ENCODE data around the gene MED22.
A peak's percentile ranks its signal among the peaks of the same experiment; 100 is the strongest.
"Not testable (repeated sequence)": the region's sequence is repeated elsewhere in the genome, so short reads cannot be mapped to it uniquely, and the experiment has no call there.

The MED22 gene

DNA sequence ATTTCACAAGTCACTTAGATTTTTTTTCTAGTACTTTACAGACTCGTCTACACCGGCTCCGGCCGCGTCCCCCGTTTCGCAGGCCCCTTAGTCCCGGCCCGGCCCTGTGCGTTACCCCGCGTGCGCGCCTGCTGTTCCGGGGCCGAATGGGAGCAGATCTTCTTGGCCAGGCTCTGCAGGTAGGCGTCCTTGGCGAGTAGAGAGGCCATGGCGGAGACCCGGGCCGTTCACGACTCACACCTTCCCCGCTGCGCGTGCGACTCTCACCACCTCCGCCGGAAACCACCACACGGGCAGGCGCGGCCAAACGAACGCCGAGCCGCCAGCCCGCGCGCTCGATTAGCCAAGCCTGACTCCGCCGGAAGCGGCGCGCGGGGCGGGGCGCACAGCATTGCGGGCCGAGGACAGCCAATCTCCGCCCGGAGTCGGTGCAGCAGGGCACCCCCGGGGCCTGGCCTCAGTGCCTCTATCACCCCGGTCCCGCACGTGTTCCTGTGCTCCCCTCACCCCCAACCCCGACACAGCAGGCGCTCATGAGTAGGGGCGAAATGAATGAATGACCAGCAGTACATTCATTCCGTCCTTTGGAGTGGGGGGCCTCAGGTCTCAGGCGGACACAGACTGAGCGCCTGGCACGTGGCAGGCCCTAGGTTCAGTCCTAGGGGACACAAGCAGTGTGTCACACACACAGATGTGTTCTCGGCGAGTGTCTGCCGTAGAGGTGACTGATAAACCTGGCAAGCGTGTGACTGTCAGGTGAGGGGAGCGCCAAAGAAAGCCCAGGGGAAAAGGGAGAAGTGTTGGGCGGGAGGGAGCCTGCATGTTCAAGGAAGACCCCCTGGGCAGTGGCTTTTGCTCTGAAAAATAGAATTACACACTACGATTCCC lies 11.8 kb downstream of the MED22 start, which contains the start of gene SURF6:
Gene SURF6 (minus strand): TSS at position 265 of the 888 bp plus-strand sequence. CDS start 56 bp downstream, at position 209.
- DNase-seq (ENCODE audit: low spot score): peak; percentile 87

DNA sequence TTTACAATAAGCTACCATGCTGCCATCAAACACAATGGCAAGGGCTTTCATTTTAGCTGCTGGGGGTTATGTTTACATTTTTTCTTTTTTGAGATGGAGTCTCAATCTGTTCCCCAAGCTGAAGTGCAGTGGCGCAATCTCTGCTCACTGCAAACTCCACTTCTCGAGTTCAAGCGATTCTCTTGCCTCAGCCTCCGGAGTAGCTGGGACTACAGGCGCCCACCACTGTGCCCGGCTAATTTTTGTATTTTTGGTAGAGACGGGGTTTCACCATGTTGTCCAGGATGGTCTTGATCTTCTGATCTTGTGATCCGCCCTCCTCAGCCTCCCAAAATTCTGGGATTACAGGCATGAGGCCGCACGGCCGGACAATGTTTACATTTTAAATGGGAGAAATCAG lies 13.0 kb downstream of the MED22 start:
- not testable (repeated sequence) for DNase-seq (ENCODE audit: low spot score)

DNA sequence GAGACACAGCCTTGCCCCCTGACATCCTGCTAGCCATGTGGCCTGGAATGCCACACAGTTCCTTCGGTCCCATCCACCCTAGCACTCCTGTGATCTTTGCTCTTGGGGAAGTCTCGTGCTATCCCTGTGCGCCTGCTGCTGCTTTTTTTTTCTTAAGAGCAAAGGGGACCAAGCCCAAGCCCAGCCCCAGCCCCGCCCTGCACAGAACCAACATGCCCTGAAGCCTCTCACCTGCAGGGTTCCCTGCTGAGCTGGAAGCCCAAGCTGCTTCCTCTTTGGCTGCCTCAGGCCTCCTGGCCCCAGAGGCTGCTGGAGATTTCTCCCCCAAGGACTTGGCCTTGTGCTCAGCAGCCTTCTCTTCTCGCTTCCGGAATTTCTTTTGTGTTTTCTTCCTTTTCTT lies 13.8 kb downstream of the MED22 start:
- DNase-seq (ENCODE audit: low spot score): no peak

DNA sequence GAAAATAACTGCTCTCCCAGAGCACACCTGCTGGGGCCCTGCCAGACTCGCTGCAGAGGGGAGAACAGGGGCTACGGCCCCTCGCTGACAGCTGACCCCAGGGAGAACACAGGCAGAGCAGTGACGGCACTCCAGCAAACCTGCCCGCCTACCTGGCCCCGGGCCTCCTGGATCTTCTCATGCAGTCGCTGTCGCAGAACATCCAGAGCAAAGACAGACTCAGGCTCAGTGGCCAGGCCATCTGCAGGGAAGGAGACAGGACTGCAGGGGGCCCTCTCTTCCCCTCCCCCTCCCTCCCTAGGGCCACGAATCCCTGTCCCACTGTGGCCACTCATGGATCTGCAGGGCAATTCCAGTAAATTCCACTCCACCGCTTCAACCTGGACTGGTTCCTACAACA lies 14.4 kb downstream of the MED22 start:
- no peak for DNase-seq (ENCODE audit: low spot score)

DNA sequence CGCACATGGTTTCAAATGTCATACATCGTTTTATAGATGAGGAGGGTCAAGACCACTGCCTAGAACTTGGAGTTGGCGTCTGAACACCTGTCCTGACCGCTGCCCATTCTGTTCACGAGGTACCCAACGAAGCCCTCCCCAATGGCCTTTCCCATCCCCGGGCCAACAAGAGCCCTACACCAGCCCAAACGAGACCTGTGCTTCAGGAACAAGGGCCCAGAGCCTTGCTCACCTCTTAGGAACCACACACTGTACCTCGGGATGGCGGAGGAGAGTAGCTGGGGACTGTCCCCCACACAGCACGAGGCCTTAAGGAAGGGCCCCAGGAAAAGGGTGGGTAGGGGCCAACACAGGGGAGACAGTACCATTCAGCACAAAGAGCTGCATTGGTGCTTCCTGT lies 14.9 kb downstream of the MED22 start:
- DNase-seq (ENCODE audit: low spot score): no peak

DNA sequence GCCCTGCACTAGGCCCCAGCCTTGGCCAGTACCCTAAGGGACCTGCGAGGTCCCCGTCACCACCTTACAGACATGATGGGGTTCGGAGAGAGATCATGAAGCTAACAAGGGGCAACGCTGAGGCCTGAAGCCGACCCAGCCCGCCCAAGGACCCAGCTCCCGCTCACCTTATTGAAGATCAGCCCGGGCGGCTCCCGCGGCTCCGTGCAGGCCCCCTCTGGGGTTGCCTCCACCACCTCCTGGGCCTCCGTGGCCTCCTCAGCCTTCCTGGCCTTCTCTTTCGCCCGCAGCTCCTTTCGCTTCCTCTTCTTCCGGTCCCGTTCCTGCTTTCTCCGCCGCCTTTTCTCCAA lies 15.6 kb downstream of the MED22 start:
- no peak for DNase-seq (ENCODE audit: low spot score)

DNA sequence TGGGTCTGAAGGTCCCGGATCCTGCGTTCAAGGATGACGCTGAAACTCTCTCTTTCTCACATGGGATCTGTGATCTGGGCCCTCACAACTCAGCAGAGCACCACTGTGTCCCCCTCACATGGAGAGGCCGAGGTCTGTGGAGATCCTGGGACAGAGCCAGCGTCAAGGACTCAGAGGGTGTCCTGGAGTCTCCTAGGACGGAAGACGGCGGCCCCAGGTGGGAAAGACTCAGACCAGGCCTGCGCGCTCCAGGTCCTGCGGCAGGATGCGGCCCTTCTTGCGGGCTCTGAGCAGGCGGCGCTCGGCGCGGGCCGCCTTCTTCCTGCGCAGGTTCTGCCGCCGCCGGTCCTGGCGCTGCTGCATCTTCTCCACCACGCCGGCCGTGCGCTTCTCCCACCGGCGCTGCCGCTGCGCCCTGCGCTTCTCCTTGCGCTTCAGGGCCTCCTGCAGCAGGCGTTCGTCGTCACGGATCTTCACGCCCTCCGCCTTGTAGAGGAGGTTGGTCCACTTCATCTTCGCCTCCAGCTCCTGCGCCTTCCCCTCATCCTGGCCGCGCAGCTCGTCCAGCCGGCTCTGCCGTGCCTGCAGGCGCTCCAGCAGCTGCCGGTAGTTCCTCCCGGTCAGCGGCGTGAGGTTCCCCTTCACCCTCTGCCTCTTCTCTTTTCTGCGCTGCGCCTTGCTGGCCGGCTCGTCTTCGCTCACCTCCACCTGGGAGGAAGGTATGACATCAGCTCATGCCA lies 16.1 kb downstream of the MED22 start:
- no peak for DNase-seq (ENCODE audit: low spot score)

DNA sequence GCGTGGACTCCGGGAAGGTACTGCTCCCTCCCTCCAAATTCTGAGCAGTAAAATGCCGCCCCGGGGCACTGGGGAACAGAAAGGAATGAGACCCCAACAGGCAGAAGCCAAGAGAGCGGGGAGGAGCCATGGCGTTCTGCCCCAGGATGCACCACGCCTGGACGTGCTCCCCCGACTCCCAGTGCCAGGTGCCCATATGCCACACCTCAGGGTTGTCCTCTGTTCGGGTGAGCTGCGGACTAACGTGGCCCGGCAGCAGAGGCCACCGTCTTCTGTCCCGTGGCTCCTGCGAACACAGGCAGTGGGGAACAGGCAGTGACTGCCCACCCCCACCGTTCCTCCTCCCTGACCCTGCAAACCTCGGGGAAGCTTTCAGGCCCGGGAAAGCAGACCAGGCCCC lies 16.7 kb downstream of the MED22 start:
- no peak for DNase-seq (ENCODE audit: low spot score)

DNA sequence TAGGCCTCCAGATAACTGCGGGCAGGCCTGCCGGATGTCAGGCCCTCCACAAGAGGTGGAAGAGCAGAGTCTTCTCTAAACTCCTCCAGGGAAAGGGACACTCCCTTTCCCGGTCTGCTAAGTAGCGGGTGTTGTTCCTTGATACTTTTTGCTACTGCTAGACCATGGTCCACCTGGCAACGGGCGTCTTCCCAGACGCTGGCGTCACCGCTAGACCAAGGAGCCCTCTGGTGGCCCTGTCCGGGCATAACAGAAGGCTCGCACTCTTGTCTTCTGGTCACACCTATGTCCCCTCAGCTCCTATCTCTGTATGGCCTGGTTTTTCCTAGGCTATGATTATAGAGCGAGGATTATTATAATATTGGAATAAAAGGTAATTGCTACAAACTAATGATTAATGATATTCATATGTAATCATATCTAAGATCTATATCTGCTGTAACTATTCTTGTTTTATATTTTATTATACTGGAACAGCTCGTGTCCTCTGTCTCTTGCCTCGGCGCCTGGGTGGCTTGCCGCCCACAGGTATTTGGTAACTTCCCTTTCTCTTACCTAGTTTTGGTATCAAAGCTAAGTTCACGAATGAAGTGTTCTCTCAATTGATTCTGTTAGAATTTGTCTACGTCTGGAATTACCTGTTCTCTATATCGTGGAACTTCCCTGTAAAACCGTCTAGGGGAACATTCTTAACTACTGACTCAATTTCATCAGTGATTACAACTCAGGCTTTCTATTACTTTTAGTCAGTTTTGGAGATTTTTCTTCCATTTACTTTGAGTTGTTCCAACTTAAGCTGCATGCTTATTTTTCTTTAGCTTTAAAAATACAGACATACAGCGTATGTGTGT lies 18.4 kb downstream of the MED22 start:
- not testable (repeated sequence) for DNase-seq (ENCODE audit: low spot score)

DNA sequence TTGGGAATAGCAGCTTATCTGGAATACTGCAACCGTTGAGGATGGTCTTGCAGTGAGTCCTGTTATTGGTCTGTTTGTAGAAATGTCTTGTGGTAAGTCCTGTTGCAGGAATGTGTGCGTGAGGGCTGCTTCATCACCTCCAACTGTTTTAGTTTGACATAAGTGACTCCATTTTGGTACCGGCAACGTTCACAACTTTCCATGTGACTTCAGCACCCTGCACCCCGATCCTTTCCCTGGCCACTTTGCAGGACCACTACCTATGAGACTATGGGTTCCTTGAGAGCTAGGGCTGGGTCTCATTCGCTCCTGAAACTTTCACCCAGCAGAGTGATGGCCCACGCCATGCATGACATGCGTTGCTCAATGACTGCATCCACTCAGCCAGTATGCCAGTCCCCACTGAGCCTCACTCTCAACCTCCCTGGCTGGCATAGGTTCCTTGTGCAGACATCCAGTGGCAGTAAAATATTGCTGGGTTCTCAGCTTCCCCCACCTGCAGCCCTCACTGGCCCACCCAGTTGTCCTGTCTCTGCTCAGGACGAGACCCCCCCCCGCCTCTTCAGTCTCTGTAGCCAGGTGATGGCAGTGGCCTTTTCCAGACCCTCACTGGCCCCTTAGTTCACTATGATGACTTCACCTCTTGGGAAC lies 20.0 kb downstream of the MED22 start:
- DNase-seq (ENCODE audit: low spot score): no peak

DNA sequence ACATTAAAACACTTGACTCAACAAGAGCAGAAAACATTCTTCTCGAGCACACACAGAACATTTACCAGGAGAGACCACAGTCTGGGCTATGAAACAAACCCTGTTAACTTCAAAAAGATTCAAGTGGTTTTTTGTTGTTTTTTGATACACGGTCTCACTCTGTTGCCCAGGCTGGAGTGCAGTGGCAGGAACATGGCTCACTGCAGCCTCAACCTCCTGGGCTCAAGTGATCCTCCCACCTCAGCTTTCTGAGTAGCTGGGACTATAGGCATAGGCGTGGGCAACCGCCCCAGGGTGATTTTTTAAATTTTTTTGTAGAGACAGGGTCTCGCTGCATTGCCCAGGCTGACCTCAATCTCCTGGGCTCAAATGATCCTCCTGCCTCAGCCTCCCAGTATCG lies 20.9 kb downstream of the MED22 start:
- not testable (repeated sequence) for DNase-seq (ENCODE audit: low spot score)

DNA sequence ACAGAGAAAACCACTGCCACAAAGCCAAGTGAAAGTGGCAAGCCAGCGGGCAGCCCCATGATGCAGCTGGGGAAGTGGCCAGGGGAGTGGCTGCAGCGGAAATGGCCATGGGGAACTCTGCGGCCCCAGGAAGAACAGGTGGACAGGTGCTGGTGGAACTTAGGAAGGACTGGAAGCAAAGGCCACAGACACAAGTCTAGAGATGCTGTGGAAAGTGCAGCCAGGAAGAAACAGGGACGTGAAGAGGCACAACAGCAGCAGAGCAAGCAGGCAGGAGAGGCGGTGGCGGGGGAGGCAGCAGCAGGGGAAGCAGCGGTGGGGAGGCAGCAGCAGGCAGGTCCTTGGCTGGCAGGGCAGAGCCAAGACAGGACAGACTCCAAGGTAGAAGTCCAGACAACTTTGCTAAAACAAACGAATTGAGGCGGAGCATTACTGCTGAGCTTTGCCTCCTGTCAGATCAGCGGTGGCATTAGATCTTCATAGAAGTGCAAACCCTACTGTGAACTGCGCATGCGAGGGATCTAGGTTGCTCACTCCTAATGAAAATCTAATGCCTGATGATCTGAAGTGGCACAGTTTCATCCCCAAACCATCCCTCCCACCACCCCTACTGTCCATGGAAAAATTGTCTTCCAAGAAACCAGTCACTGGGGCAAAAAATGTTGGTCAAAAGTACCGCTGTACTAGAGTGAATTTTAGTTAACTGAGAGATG lies 23.8 kb downstream of the MED22 start:
- DNase-seq (ENCODE audit: low spot score): no peak

DNA sequence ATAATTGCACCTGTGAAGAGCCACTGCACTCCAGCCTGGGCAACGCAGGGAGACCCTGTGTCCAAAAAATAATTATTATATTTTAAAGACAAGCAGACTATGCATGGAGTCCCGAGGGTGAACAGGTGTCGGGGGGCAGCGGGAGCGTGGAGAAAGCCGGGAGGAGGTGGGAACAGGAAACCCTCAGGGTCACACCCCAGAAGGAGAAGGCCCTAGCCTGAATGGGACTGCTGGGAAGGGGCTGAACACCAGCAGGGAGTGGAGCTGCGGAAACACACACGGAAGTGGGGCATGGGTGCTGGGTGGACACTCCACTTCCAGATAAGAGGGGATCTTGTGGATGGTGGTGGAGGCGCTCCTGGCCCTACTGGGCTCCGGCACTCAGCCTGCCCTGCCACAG lies 24.7 kb downstream of the MED22 start:
- no peak for DNase-seq (ENCODE audit: low spot score)

DNA sequence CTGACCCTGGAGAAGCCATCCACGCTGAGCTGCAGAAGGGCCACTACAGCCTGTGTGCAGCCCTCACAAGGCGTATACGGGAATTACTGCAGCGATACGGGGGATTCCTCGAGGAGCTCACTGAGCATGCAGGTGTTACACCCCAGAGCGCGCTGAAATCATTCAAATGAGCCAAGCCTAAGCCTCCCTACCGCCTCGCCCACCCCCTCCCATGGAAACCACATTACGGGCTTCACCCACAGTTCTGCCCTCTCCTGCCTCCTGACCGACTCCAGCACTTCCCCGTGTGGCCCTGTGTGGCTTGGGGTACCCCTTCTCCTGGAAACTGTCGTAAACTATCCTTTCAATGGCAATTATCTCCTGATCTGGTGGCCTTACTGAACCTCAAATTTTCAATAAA lies 25.2 kb downstream of the MED22 start:
- no peak for DNase-seq (ENCODE audit: low spot score)

DNA sequence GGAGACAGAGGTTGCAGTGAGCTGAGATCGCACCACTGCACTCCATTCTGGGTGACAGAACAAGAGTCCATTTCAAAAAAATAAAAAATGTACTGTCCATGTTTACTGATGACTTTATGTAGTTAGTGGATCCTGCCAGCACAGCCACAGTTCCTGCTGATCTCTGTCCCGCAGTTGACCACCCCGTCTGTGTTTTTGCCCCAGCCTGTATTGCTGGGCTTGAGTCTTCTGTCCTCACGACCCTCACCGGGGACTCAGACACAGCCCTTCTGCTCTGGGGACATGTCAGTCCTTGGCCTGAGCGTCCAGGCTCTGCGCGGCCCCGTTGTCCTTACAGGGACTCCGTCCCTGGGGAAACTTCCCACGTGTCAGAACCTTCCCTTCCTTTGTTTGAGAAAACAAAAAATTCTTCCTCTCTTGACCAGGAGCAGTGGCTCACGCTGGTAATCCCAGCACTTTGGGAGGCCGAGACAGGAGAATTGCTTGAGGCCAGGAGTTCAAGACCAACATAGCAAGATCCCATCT lies 26.5 kb downstream of the MED22 start:
- DNase-seq (ENCODE audit: low spot score): no peak

DNA sequence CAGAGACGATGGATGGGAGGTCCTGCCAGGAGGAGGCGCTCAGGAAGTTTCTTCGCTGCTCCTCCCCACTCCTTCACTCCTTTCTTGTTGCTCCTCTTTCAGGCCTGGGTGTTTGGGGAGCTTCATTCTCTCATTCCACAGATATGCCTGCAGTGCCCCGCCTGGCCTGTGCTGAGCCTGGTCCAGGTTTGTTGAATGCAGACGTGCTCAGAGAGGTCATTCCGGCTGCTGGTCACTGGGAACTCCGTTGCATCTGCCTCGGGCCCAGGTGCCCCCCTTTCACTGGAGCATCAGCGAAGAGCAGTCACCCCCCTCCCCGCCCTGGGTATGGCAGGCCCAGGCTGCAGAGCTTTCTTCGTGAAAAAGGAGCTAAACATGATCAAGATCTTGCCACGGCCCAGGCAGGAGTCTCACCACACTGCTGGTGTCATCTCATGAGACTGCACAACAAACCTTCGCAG lies 27.5 kb downstream of the MED22 start:
- no peak for DNase-seq (ENCODE audit: low spot score)

DNA sequence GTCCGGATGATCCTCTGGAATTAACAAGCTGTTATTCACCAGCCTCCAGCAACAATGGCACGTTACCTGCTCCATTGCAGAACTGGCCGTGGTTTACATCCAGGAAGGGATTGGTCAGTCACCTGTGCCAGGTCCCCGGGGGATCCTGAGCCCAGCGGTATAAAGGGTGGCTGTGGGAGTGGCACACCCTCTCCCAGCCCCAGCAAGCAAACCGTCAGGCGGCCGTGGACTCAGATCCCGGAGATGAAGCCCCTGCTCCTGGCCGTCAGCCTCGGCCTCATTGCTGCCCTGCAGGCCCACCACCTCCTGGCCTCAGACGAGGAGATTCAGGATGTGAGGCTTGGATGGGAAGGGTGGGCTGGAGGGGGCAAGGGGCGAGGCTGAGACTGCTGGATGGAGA lies 30.4 kb downstream of the MED22 start:
- DNase-seq (ENCODE audit: low spot score): not testable (repeated sequence)

DNA sequence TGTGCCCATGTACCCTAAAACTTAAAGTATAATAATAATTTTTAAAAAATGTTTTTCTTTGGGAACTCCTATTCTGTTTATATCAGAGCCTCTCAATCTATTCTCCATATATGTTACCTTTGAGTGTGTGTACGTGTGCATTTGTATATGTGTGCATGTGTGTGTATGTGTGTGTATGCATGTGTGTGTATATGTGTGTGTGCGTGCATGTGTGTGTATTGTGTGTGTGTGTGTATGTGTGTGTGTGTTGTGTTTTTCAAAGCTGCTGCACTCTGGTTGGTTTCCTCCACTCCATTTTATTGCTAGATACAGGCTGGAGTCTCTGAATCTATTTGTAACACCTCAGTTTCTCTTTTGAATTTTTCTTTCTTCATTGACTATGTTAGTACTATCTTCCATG lies 31.9 kb downstream of the MED22 start:
- no peak for DNase-seq (ENCODE audit: low spot score)

DNA sequence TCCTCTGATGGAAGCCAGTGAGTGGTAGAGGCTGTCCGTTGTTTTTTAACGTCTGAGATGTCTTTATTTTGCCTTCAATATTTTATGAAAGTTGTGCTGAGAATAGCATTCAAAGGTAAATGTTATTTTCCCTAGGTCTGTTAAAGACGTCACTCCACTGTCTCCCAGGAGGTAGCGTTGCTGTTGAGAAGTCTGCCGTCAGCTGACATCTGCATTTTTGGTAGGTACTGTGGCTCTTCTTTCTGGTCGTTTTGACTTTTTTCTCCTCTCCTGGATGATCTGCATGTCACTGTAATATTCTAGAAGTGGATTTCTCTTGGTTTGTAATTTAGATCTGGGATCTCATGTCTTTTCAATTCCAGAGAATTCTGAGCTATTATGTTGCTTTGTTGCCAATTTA lies 38.3 kb downstream of the MED22 start:
- no peak for DNase-seq (ENCODE audit: low spot score)

DNA sequence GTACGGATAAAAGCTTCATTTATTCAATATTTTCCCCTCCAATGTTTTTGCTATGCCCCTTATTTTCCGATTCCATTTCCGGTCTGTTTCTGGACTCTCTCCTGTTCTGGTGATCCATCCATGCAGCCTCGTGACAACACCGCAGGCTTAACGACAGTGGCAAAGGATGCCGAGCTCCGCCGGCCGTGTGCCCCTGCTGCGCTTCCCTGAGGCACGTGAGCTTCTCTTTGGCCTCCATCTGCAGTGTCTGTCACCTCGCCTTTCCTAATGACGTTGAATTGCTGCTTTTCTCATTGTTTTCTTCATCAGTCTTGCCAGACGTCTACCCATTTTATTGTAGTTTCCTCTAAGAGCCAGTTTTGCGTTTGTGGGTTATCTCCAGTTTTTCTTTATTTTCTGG lies 40.6 kb downstream of the MED22 start:
- no peak for DNase-seq (ENCODE audit: low spot score)
